HepG2 (cell line): ENCODE results near the gene SNAP47. TPM values are rescaled to one million over a fixed set of nuclear protein-coding genes. Genes with fewer than 3 reads are reported as not detected.

Source experiments
- ATAC-seq: fragments of 200-7000 bp; cut with Tn5 transposase; 3 replicates; pipeline ENCODE4 v1.9.1; 2020; ENCODE audit warnings: mild to moderate bottlenecking, moderate library complexity
- BruUV-seq: library from RNA; stranded (reverse); fragments of 400-500 nt; replicated peaks from 2 replicates; lab custom pipeline; 2021; lab: Mats Ljungman, UMichigan
- CTCF ChIA-PET: fragments of 300-600 bp; formaldehyde crosslinking; extraction: SDS; loops from one replicate; lab custom pipeline; 2021; ENCODE audit warnings: low total read pairs, inconsistent platforms, low intra/inter-chr PET ratio; lab: Yijun Ruan, JAX
- POLR2A ChIA-PET: fragments of 350-600 bp; sonication (Branson Sonifier 250); formaldehyde crosslinking; loops from one replicate; lab custom pipeline; 2020; ENCODE audit warnings: antibody characterized with exemption, inconsistent platforms; lab: Yijun Ruan, JAX
- DNase-seq: peaks from one replicate; pipeline ENCODE4 v3.0.0-alpha.2; 2015; ENCODE audit warnings: low spot score
- FAIRE-seq: peaks from 3 replicates; lab custom pipeline; 2011; peaks lifted over from hg19 to GRCh38; lab: Jason Lieb, UNC
- H2AFZ ChIP-seq: one replicate; pipeline ENCODE4 v1.6.1; 2011; ENCODE audit warnings: low read length, inconsistent platforms
- H3K27ac ChIP-seq: fragments of 300-600 bp; 3 replicates; pipeline ENCODE4 v1.8.0; 2011; ENCODE audit warnings: mixed run types, mild to moderate bottlenecking, mixed read lengths, low read length, inconsistent platforms; ENCODE audit not compliant: insufficient read depth; ENCODE audit errors: extremely low read length
- H3K27me3 ChIP-seq, 2 experiments: fragments of 200-600 bp in 1 of 2; 2 replicates in 1 of 2; 3 replicates in 1 of 2; pipeline versions ENCODE4 v1.6.0 to v1.8.0; 2011; ENCODE audit warnings: low read length in 2 of 2, mild to moderate bottlenecking in 2 of 2, moderate library complexity in 2 of 2, inconsistent platforms in 1 of 2; ENCODE audit not compliant: insufficient read depth in 2 of 2, control insufficient read depth in 1 of 2
- H3K36me3 ChIP-seq, 2 experiments: fragments of 200-600 bp in 1 of 2; replicated peaks in 1 of 2; 2 replicates in 1 of 2; 3 replicates in 1 of 2; pipeline versions ENCODE4 v1.5.1 to v1.8.0; 2011; ENCODE audit warnings: low read length in 2 of 2, inconsistent platforms in 1 of 2; ENCODE audit not compliant: insufficient read depth in 2 of 2, control insufficient read depth in 1 of 2
- H3K4me1 ChIP-seq: 2 replicates; pipeline ENCODE4 v1.5.1; 2012; ENCODE audit warnings: low read length, inconsistent platforms; ENCODE audit not compliant: insufficient read depth
- H3K4me2 ChIP-seq: 2 replicates; pipeline ENCODE4 v1.6.0; 2011; ENCODE audit warnings: low read depth, low read length, inconsistent platforms
- H3K4me3 ChIP-seq, 3 experiments: fragments of 200-600 bp in 1 of 3; sonication (generic), shearing (Covaris generic) in 1 of 3; replicated peaks in 1 of 3; 2 replicates each; pipeline ENCODE4 v1.5.1; 2011 to 2016; ENCODE audit warnings: low read length in 3 of 3, inconsistent platforms in 2 of 3, low read depth in 2 of 3, mild to moderate bottlenecking in 2 of 3, control low read depth in 1 of 3, mixed read lengths in 1 of 3; ENCODE audit not compliant: insufficient read depth in 1 of 3
- H3K79me2 ChIP-seq: one replicate; pipeline ENCODE4 v1.6.1; 2011; ENCODE audit warnings: low read length, inconsistent platforms; ENCODE audit not compliant: insufficient read depth
- H3K9ac ChIP-seq: 2 replicates; pipeline ENCODE4 v1.6.0; 2011; ENCODE audit warnings: mild to moderate bottlenecking, low read depth, low read length, inconsistent platforms; ENCODE audit not compliant: insufficient read depth
- H3K9me3 ChIP-seq: 2 replicates; pipeline ENCODE4 v1.5.1; 2012; ENCODE audit warnings: mild to moderate bottlenecking, low read length
- H4K20me1 ChIP-seq: 2 replicates; pipeline ENCODE4 v1.6.0; 2011; ENCODE audit warnings: inconsistent platforms, mild to moderate bottlenecking, low read length, moderate library complexity; ENCODE audit not compliant: insufficient read depth
- ARID4A ChIP-seq: sonication (generic); formaldehyde crosslinking; IDR thresholded peaks from 2 replicates; pipeline ENCODE4 v1.5.0; 2020; ENCODE audit warnings: mild to moderate bottlenecking, missing genetic modification reagents, borderline replicate concordance
- KDM2A ChIP-seq: sonication (generic); formaldehyde crosslinking; IDR thresholded peaks from 2 replicates; pipeline ENCODE4 v1.4.0; 2020; ENCODE audit warnings: low read depth, missing genetic modification reagents, borderline replicate concordance
- YY1 ChIP-seq: IDR thresholded peaks from 2 replicates; pipeline ENCODE4 v1.6.1; 2011; ENCODE audit warnings: low read length, low read depth, moderate library complexity, mild to moderate bottlenecking; ENCODE audit not compliant: insufficient read depth, insufficient replicate concordance
- ZNF619 ChIP-seq: sonication (generic); formaldehyde crosslinking; IDR thresholded peaks from 2 replicates; pipeline ENCODE4 v1.4.0; 2020; ENCODE audit warnings: mild to moderate bottlenecking, missing genetic modification reagents
- ZSCAN5A ChIP-seq: sonication (generic); formaldehyde crosslinking; IDR thresholded peaks from 2 replicates; pipeline ENCODE4 v1.8.0; 2022; ENCODE audit warnings: mild to moderate bottlenecking, missing genetic modification reagents, borderline replicate concordance
- WGBS: methylation state at CpG from one replicate; pipeline ENCODE4 v1.1.6; 2017; ENCODE audit warnings: low lambda C conversion rate; 5-methylcytosine and 5-hydroxymethylcytosine counted together
- in situ Hi-C: cut with HindIII; loops from 2 replicates; pipeline ENCODE4 v1.10.0; 2017; ENCODE audit warnings: low pct_unique_long_range_greater_than_20kb; ENCODE audit not compliant: extremely low pct_ligation_motif_present
- intact Hi-C: fragments of 100-400 bp; cut with micrococcal nuclease; formaldehyde crosslinking; loops from one replicate; pipeline ENCODE4 v1.10.0; 2022; ENCODE audit not compliant: unreplicated experiment
- polyA plus RNA-seq, 8 experiments: library from polyadenylated mRNA; depleted of rRNA in 3 of 8; stranded (reverse) in 7 of 8; unstranded in 1 of 8; fragments of >200 nt; fragmentation: Illumina TruSeq in 4 of 8; extraction: Trizol in 4 of 8; gene quantifications; 2 replicates each; pipeline versions ENCODE4 v1.2.1 to v1.2.3, GENCODE V29; 2011 to 2016; ENCODE audit warnings: low read depth in 4 of 8, missing spikeins in 1 of 8, mixed read lengths in 1 of 8; ENCODE audit not compliant: insufficient read depth in 1 of 8
- total RNA-seq, 5 experiments: library from RNA; depleted of rRNA; stranded (reverse); fragments of >200 nt; fragmentation: Illumina TruSeq; extraction: Trizol; gene quantifications; 2 replicates each; pipeline ENCODE4 v1.2.3, GENCODE V29; 2016; ENCODE audit warnings: low read depth in 1 of 5

Gene SNAP47
- total and polyA plus RNA-seq, 2 of the 13 experiments (the other 11 are each of a cell fraction or from before 2014, with no cell fraction given), result 13.6 to 25.1 TPM

- FAIRE-seq (no peak), ATAC-seq (peak; percentile 15), DNase-seq (no peak)
- H3K36me3 ChIP-seq, result peaks cover 16 to 54% of the 10 kb centered on the region in 2 experiments; a peak in 4 of 5 replicates
- no peak overlapping the region for H2AFZ ChIP-seq
- peaks cover 5% of the 10 kb centered on the region for H4K20me1 ChIP-seq
- no peak for TF ChIP-seq ZSCAN5A (CRISPR knock-in tag)
- no peak for TF ChIP-seq ZNF619
- no peaks in the 10 kb centered on the region for H3K79me2 ChIP-seq
- ChIA-PET CTCF (interaction anchor here (1.4 to 2.8 kb wide), 3 partner anchors 183 to 193 kb away, joined by 3 to 36 read pairs (median 17); partner anchors contain the start of gene WNT9A), POLR2A (no interaction called here)
- intact Hi-C loops, result loop anchor here (1.0 to 2.0 kb wide), 2 partner anchors 185 to 193 kb away; no protein-coding TSS in a partner anchor
- H3K9ac ChIP-seq, result no peak overlapping the region
- H3K27ac ChIP-seq, result no peak overlapping the region
- no TSS peak for BruUV-seq
- no peak overlapping the region for H3K4me2 ChIP-seq
- no peaks in the 10 kb centered on the region for H3K9me3 ChIP-seq
- H3K4me3 ChIP-seq, result no peak overlapping the region
- H3K27me3 ChIP-seq, result no peaks in the 10 kb centered on the region
- WGBS, result 96% methylated on average over 8 of the region's 17 CpGs
- H3K4me1 ChIP-seq, result no peaks in the 10 kb centered on the region
- in situ Hi-C loops, result loop anchor here (5.0 kb wide), 1 partner anchor 186 kb away; the partner anchor contains the start of gene WNT9A
Measured at GRCh38 chr1:227761621-227762230, 26.5 kb downstream of the SNAP47 start.

GRCh38 chr1:227762231-227762911, 27.1 kb downstream of the SNAP47 start:
- ATAC-seq (peak; percentile 94), FAIRE-seq (peak; percentile 15), DNase-seq (peak; percentile 55)
- Histone ChIP-seq H3K4me2 (no peak overlapping the region), H3K27me3 (no peaks in the 10 kb centered on the region), H4K20me1 (peaks cover 5% of the 10 kb centered on the region), H3K79me2 (no peaks in the 10 kb centered on the region), H3K27ac (no peak overlapping the region), H3K4me1 (no peaks in the 10 kb centered on the region), H2AFZ (no peak overlapping the region), H3K9ac (no peak overlapping the region), H3K4me3 (no peak overlapping the region), H3K36me3 (peaks cover 18 to 54% of the 10 kb centered on the region in 2 experiments; a peak in 4 of 5 replicates), H3K9me3 (no peaks in the 10 kb centered on the region)
- 83% methylated on average over 1 of the region's 22 CpGs for WGBS
- ChIA-PET CTCF (interaction anchor here (1.4 to 2.8 kb wide), 3 partner anchors 182 to 192 kb away, joined by 3 to 36 read pairs (median 17); partner anchors contain the start of gene WNT9A), POLR2A (no interaction called here)
- intact Hi-C loops, result loop anchor here (1.0 to 2.0 kb wide), 2 partner anchors 184 to 192 kb away; no protein-coding TSS in a partner anchor
- no TSS peak for BruUV-seq
- in situ Hi-C loops, result loop anchor here (5.0 kb wide), 1 partner anchor 185 kb away; the partner anchor contains the start of gene WNT9A
- peak; percentile 12 for TF ChIP-seq YY1
- peak; percentile 69; the same call in 1 of the 2 replicates for TF ChIP-seq KDM2A (CRISPR knock-in tag)
- peak; percentile 12; the same call in 1 of the 2 replicates for TF ChIP-seq ARID4A (CRISPR knock-in tag)
